SH-SY5Y (cell line): ENCODE measurements around the gene CCPG1.

Experiments used
- GATA2 ChIP-seq: IDR thresholded peaks from 2 replicates; pipeline ENCODE4 v1.6.1; 2011; ENCODE audit warnings: mild to moderate bottlenecking, low read depth, low read length
- GATA3 ChIP-seq: IDR thresholded peaks from 2 replicates; pipeline ENCODE4 v1.6.1; 2011; ENCODE audit warnings: low read depth, mild to moderate bottlenecking, low read length, moderate library complexity

Gene CCPG1

GRCh38 chr15:55408012-55408928 is at the start of gene CCPG1, which contains the start of gene PIERCE2:
TSS of gene CCPG1 (minus strand) at chr15:55408359. CDS start at chr15:55389424, 18,935 bp downstream.
TSS of gene PIERCE2 (plus strand) at chr15:55408495. CDS start at chr15:55408769, 274 bp downstream.
- no peak for TF ChIP-seq GATA3
- no peak for TF ChIP-seq GATA2

- TF ChIP-seq GATA3 (no peak), GATA2 (no peak)
Observed at GRCh38 chr15:55457401-55458022, 49.4 kb upstream of the CCPG1 start.

- TF ChIP-seq GATA3 (no peak), GATA2 (no peak)
Observed at GRCh38 chr15:55434989-55435825, 27.0 kb upstream of the CCPG1 start.

- TF ChIP-seq GATA2 (no peak), GATA3 (no peak)
Observed at GRCh38 chr15:55422089-55422488, 13.9 kb upstream of the CCPG1 start.

- TF ChIP-seq GATA2 = no peak
- TF ChIP-seq GATA3 = no peak
Observed at GRCh38 chr15:55420171-55420866, 12.2 kb upstream of the CCPG1 start.

- TF ChIP-seq GATA2 = no peak
- TF ChIP-seq GATA3 = no peak
Observed at GRCh38 chr15:55407498-55408011, 604 bp downstream of the CCPG1 start.

GRCh38 chr15:55403531-55403930 is 4.6 kb downstream of the CCPG1 start:
- TF ChIP-seq GATA2 (no peak), GATA3 (no peak)

GRCh38 chr15:55402707-55403106 is 5.5 kb downstream of the CCPG1 start:
- no peak for TF ChIP-seq GATA3
- TF ChIP-seq GATA2 = no peak

- TF ChIP-seq GATA2 = no peak
- TF ChIP-seq GATA3 = no peak
Observed at GRCh38 chr15:55401786-55402246, 6.3 kb downstream of the CCPG1 start.

- no peak for TF ChIP-seq GATA3
- no peak for TF ChIP-seq GATA2
Observed at GRCh38 chr15:55398243-55398642, 9.9 kb downstream of the CCPG1 start.

- TF ChIP-seq GATA2 (no peak), GATA3 (no peak)
Observed at GRCh38 chr15:55394694-55395093, 13.5 kb downstream of the CCPG1 start.

GRCh38 chr15:55389264-55389607 is 18.9 kb downstream of the CCPG1 start:
- TF ChIP-seq GATA3 (no peak), GATA2 (no peak)

GRCh38 chr15:55387027-55387426 is 21.1 kb downstream of the CCPG1 start:
- TF ChIP-seq GATA2 = no peak
- no peak for TF ChIP-seq GATA3
